ENCODE data around the gene JMJD7. TPM values are rescaled to one million over a fixed set of nuclear protein-coding genes. Genes with fewer than 3 reads are reported as not detected.

The JMJD7 gene
- total RNA-seq, 1 donor from 2014 or later, result 3.6 TPM

GRCh38 chr15:41879321-41879845 lies 51.5 kb downstream of the JMJD7 start:
- DNase-seq (ENCODE audit: extremely low read depth, low read depth, low spot score), result no peak

GRCh38 chr15:41880156-41880877 lies 52.4 kb downstream of the JMJD7 start:
- no peak for DNase-seq (ENCODE audit: extremely low read depth, low read depth, low spot score)

GRCh38 chr15:41881086-41881485 lies 53.2 kb downstream of the JMJD7 start:
- no peak for DNase-seq (ENCODE audit: extremely low read depth, low read depth, low spot score)

- no peak for DNase-seq (ENCODE audit: extremely low read depth, low read depth, low spot score)
Observed at GRCh38 chr15:41881550-41881919, 53.6 kb downstream of the JMJD7 start.

GRCh38 chr15:41881920-41882688 lies 54.2 kb downstream of the JMJD7 start:
- no peak for DNase-seq (ENCODE audit: extremely low read depth, low read depth, low spot score)

- no peak for DNase-seq (ENCODE audit: extremely low read depth, low read depth, low spot score)
Observed at GRCh38 chr15:41882689-41883483, 55.0 kb downstream of the JMJD7 start.

- no peak for DNase-seq (ENCODE audit: extremely low read depth, low read depth, low spot score)
Observed at GRCh38 chr15:41883484-41883825, 55.6 kb downstream of the JMJD7 start.

- no peak for DNase-seq (ENCODE audit: extremely low read depth, low read depth, low spot score)
Observed at GRCh38 chr15:41884458-41884857, 56.6 kb downstream of the JMJD7 start.

GRCh38 chr15:41885321-41885720 lies 57.4 kb downstream of the JMJD7 start:
- DNase-seq (ENCODE audit: extremely low read depth, low read depth, low spot score), result no peak

- no peak for DNase-seq (ENCODE audit: extremely low read depth, low read depth, low spot score)
Observed at GRCh38 chr15:41885841-41886240, 57.9 kb downstream of the JMJD7 start.

GRCh38 chr15:41886741-41887140 lies 58.8 kb downstream of the JMJD7 start:
- DNase-seq (ENCODE audit: extremely low read depth, low read depth, low spot score), result no peak

GRCh38 chr15:41887161-41887560 lies 59.3 kb downstream of the JMJD7 start:
- no peak for DNase-seq (ENCODE audit: extremely low read depth, low read depth, low spot score)

Other genes starting within 250 kb of the JMJD7 start
- gene MGA, start 167.7 kb upstream of the JMJD7 start, total RNA-seq, result 24.3 and 50.7 TPM in 2 replicates
- gene MAPKBP1, start 53.6 kb upstream of the JMJD7 start, total RNA-seq, result 21.4 and 27.4 TPM in 2 replicates
- gene PLA2G4B, start 10.8 kb downstream of the JMJD7 start, total RNA-seq, result 0.48 and 0.58 TPM in 2 replicates
- gene SPTBN5, start 66.0 kb downstream of the JMJD7 start, total RNA-seq, result 6.8 and 15.0 TPM in 2 replicates
- 170 and 236 TPM in 2 replicates for gene EHD4, start 144.5 kb downstream of the JMJD7 start, total RNA-seq
- not detected in 2 replicates for gene PLA2G4E, start 192.9 kb downstream of the JMJD7 start, total RNA-seq

Measured in glomerular endothelial cell (primary cell).